SK-N-SH treated with all-trans-retinoic acid at 6 μM for 48 hours (cell line): Measurements from ENCODE around the gene GLIPR1L1.

Source experiments
- ARNTL ChIP-seq: fragments of 450-650 bp; formaldehyde crosslinking; IDR thresholded peaks from 2 replicates; pipeline ENCODE4 v1.5.0; 2020; ENCODE audit warnings: low read depth, mild to moderate bottlenecking, moderate library complexity, borderline replicate concordance
- PATZ1 ChIP-seq: fragments of 250-450 bp; sonication (Bioruptor Pico); IDR thresholded peaks from 2 replicates; pipeline ENCODE4 v1.8.0; 2020; ENCODE audit warnings: mild to moderate bottlenecking, moderate library complexity, borderline replicate concordance

DNA sequence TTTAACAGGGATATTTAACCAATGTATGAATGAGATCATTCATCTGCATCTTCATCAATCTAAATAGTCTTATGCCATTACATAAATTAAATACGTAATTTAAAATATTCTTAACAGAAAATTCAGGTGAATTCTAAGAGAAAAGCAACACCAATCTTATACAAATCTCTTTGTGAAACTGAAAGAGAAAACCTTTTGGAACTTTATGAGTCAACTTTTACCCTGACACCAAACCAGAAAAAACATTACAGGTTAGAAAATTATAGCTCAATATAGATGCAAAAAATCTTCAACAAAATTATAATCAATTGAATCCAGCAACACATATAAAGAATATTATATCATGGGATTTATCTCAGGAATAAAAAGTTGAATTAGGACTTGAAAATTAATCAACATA is 3.4 kb downstream of the GLIPR1L1 start:
- TF ChIP-seq PATZ1: no peak
- no peak for TF ChIP-seq ARNTL (CRISPR knock-in tag)
